AG09309 (cell line): Measurements from ENCODE around the gene SAT1.
"Not testable (repeated sequence)": the region's sequence is repeated elsewhere in the genome, so short reads cannot be mapped to it uniquely, and the experiment has no call there.

ENCODE experiments used
- DNase-seq: peaks from one replicate; pipeline ENCODE4 v3.0.0-alpha.2; 2010; ENCODE audit warnings: low read depth
- H3K4me3 ChIP-seq: 2 replicates; pipeline ENCODE4 v1.5.1; 2011; ENCODE audit warnings: mild to moderate bottlenecking, low read depth, low read length, moderate library complexity; ENCODE audit not compliant: control insufficient read depth
- TF ChIP-seq, protein P1 (sequence below): IDR thresholded peaks from 2 replicates; pipeline ENCODE4 v1.5.1; 2011; ENCODE audit warnings: mild to moderate bottlenecking, low read depth, low read length, inconsistent platforms; ENCODE audit not compliant: insufficient read depth, control insufficient read depth; ENCODE audit errors: missing control alignments

The SAT1 gene

DNA sequence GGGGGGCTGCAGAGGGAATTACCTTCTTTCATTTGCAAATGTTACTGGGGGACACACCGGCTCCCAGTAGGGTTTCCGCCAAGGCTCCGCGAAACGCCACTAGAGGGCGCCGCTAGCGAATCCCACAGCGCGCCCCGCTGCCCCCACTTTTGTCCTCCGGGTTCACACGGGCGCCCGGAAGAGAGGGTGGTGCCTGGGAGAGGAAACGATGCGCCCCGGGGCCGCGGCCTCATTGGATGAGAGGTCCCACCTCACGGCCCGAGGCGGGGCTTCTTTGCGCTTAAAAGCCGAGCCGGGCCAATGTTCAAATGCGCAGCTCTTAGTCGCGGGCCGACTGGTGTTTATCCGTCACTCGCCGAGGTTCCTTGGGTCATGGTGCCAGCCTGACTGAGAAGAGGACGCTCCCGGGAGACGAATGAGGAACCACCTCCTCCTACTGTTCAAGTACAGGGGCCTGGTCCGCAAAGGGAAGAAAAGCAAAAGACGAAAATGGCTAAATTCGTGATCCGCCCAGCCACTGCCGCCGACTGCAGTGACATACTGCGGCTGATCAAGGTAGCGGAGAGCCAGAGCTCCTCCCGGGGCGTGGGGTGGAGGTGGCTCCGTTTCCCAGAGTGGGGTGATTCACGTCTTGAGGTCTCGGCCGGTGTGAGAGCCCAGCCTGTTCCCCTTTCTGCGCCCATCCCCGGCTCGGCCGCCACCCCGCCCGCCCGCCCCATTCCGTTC lies at the start of gene SAT1:
SAT1 (plus strand) TSS at position 311 of the 726 bp plus-strand sequence; CDS start at position 490, 179 bp downstream.
- DNase-seq: peak; percentile 72
- H3K4me3 ChIP-seq: peak within 1 kb of the TSS; percentile 75
- TF ChIP-seq, protein P1, sequence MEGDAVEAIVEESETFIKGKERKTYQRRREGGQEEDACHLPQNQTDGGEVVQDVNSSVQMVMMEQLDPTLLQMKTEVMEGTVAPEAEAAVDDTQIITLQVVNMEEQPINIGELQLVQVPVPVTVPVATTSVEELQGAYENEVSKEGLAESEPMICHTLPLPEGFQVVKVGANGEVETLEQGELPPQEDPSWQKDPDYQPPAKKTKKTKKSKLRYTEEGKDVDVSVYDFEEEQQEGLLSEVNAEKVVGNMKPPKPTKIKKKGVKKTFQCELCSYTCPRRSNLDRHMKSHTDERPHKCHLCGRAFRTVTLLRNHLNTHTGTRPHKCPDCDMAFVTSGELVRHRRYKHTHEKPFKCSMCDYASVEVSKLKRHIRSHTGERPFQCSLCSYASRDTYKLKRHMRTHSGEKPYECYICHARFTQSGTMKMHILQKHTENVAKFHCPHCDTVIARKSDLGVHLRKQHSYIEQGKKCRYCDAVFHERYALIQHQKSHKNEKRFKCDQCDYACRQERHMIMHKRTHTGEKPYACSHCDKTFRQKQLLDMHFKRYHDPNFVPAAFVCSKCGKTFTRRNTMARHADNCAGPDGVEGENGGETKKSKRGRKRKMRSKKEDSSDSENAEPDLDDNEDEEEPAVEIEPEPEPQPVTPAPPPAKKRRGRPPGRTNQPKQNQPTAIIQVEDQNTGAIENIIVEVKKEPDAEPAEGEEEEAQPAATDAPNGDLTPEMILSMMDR: peak; percentile 71

DNA sequence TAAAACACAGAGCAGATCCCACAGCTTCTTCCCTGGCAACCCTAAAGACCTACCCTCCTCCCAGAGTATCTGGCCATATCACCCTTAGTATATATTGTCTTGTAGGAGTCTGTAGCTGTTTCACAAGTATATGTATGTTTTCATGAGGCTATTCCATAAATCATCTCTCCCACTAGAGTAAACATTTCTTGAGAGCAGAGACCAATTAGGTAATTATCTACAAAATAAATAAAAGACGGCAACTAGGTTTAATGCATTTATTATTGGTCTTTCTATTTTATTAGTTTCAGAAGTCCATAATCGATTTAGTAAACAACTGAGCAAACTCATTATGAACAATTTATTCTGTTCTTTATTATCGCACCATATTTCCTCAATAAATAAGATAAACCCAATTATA lies 46.9 kb upstream of the SAT1 start:
- no peak for DNase-seq
- TF ChIP-seq, protein P1: no peak

GRCh38 chrX:23737413-23737812 lies 45.6 kb upstream of the SAT1 start:
- DNase-seq: no peak
- no peak overlapping the region for H3K4me3 ChIP-seq
- TF ChIP-seq, protein P1: no peak

More for the DNA sequence above, 46.9 kb upstream of the SAT1 start:
- H3K4me3 ChIP-seq: no peak overlapping the region

GRCh38 chrX:23742174-23742696 lies 40.7 kb upstream of the SAT1 start:
- TF ChIP-seq, protein P1: no peak
- DNase-seq: peak; percentile 55
- peak overlapping the region; percentile 86 for H3K4me3 ChIP-seq

DNA sequence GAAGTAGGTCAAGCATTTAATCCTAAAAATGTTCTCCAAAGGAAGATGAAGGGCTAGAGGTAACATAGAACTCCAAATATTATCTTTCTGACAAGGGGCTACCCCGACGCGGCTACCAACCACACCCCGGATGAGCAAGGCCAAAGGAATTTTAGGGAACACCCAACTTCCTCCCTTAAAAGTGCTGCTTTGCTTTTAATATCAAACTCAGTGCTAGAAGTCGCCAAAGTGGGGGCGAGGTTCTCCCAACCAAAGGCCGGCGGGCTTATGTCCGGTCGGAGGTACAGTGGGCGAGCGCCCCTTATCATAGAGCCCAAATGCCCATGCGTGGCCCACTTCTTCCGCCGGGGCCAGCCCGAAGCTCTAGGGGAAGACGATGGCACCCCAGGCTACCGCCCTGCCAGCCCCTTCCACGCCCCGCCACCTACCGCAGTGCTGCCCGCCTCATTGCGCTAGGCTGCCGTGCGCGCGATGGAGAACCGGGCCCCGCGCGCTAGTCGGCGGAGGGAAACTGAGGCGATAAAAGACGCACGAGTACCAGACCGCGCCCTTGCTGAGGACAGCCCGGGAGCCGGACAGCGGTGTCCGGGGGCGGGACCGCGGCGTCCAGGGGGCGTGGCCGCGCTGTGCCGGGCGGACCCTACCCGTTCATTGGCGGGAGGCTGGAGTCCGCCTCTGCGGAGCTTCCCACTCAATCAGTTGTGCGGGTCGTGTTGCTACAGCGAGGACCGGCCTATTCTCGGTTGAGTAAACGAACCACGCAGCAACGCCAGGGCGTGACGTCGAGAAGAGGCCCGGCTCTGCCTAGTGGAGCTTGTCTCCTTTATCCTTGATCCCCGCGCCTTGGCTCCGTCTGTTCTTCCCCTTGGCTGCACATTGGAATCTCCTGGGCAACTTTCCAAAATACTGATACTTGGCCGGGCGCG lies 40.0 kb upstream of the SAT1 start, which contains the start of gene ACOT9:
ACOT9 (minus strand) TSS at position 580 of the 926 bp plus-strand sequence; CDS start at position 448, 132 bp downstream.
- peak; percentile 74 for DNase-seq
- peak within 1 kb of the TSS; percentile 86 for H3K4me3 ChIP-seq
- TF ChIP-seq, protein P1: no peak

DNA sequence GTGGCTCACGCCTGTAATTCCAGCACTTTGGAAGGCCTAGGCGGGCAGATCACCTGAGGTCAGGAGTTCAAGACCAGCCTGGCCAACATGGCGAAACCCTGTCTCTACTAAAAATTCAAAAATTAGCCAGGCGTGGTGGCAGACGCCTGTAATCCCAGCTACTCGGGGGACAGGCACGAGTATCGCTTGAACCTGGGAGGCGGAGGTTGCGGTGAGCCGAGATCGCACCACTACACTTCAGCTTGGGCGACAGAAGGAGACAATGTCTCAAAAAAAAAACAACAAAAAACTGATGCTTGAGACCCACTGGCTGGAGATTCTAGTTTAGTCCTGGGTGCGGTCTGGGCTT lies 39.4 kb upstream of the SAT1 start:
- H3K4me3 ChIP-seq: peak overlapping the region; percentile 86; the same call in 1 of the 2 replicates
- DNase-seq: not testable (repeated sequence)
